Caco-2 (cell line): Measurements from ENCODE around the gene TBC1D2B. TPM values are rescaled to one million over a fixed set of nuclear protein-coding genes. Genes with fewer than 3 reads are reported as not detected.

ENCODE experiments used
- BruUV-seq: library from RNA; stranded (reverse); fragments of 400-500 nt; replicated peaks from 2 replicates; lab custom pipeline; 2021; lab: Mats Ljungman, UMichigan
- CTCF ChIA-PET: fragments of 300-600 bp; sonication (Branson Sonifier 250); formaldehyde crosslinking; loops from one replicate; lab custom pipeline; 2022; ENCODE audit warnings: antibody characterized with exemption; lab: Charles Lee
- POLR2A ChIA-PET: fragments of 300-600 bp; sonication (Branson Sonifier 250); formaldehyde crosslinking; loops from one replicate; lab custom pipeline; 2022; ENCODE audit warnings: antibody characterized with exemption; lab: Charles Lee
- DNase-seq, 2 experiments: peaks; one replicate each; pipeline versions ENCODE4 v3.0.0 to v3.0.0-alpha.2; 2020 to 2022
- H3K27me3 ChIP-seq: replicated peaks from 2 replicates; pipeline ENCODE4 v1.6.0; 2011; ENCODE audit warnings: low read length; ENCODE audit not compliant: control insufficient read depth, insufficient read depth
- H3K36me3 ChIP-seq: 2 replicates; pipeline ENCODE4 v1.5.1; 2011; ENCODE audit warnings: low read length; ENCODE audit not compliant: control insufficient read depth, insufficient read depth
- H3K4me1 ChIP-seq: fragments of 250-450 bp; sonication (Bioruptor Pico); 2 replicates; pipeline ENCODE4 v1.5.1; 2020; ENCODE audit warnings: mild to moderate bottlenecking
- H3K4me3 ChIP-seq: 2 replicates; pipeline ENCODE4 v1.5.1; 2011; ENCODE audit warnings: low read depth, mild to moderate bottlenecking, control low read depth, low read length
- H3K9me3 ChIP-seq: fragments of 250-450 bp; sonication (Bioruptor Pico); 2 replicates; pipeline ENCODE4 v1.5.1; 2020; ENCODE audit warnings: mild to moderate bottlenecking, moderate library complexity
- H3K27ac Mint-ChIP-seq: one replicate; pipeline ENCODE4 v1.8.0; 2022; ENCODE audit warnings: mixed read lengths; ENCODE audit not compliant: unreplicated experiment
- H3K27me3 Mint-ChIP-seq: one replicate; pipeline ENCODE4 v1.8.0; 2022; ENCODE audit warnings: mixed read lengths; ENCODE audit not compliant: insufficient read depth, unreplicated experiment
- H3K36me3 Mint-ChIP-seq: one replicate; pipeline ENCODE4 v1.8.0; 2022; ENCODE audit warnings: mild to moderate bottlenecking, mixed read lengths; ENCODE audit not compliant: insufficient read depth, unreplicated experiment
- H3K4me1 Mint-ChIP-seq: one replicate; pipeline ENCODE4 v1.8.0; 2022; ENCODE audit warnings: low read depth, mixed read lengths; ENCODE audit not compliant: unreplicated experiment
- H3K4me3 Mint-ChIP-seq: one replicate; pipeline ENCODE4 v1.8.0; 2022; ENCODE audit warnings: mild to moderate bottlenecking, moderate library complexity, mixed read lengths; ENCODE audit not compliant: unreplicated experiment
- H3K9me3 Mint-ChIP-seq: one replicate; pipeline ENCODE4 v1.8.0; 2022; ENCODE audit warnings: mixed read lengths; ENCODE audit not compliant: unreplicated experiment
- intact Hi-C: fragments of 100-400 bp; cut with micrococcal nuclease; formaldehyde crosslinking; loops from one replicate; pipeline ENCODE4 v1.10.0; 2022; ENCODE audit not compliant: unreplicated experiment
- total RNA-seq: library from RNA; stranded (reverse); gene quantifications from 2 replicates; pipeline ENCODE4 v1.2.3, GENCODE V29; 2022
- TF ChIP-seq, protein P1 (sequence below), 2 experiments: fragments of 200-600 bp in 1 of 2; IDR thresholded peaks; 1 replicate in 1 of 2; 2 replicates in 1 of 2; pipeline versions ENCODE4 v1.5.1 to v1.8.0; 2011 to 2022; ENCODE audit warnings: antibody characterized with exemption in 1 of 2, control low read depth in 1 of 2, inconsistent platforms in 1 of 2, low read depth in 1 of 2, low read length in 1 of 2, mild to moderate bottlenecking in 1 of 2, moderate library complexity in 1 of 2; ENCODE audit not compliant: insufficient read depth in 1 of 2, severe bottlenecking in 1 of 2, unreplicated experiment in 1 of 2

TBC1D2B gene
- total RNA-seq, 1 experiment from 2014 or later, result 18.3 TPM

GRCh38 chr15:77986891-77987764, 90.4 kb downstream of the TBC1D2B start:
- peaks cover 5% of the 10 kb centered on the region for H3K4me1 Mint-ChIP-seq

DNA sequence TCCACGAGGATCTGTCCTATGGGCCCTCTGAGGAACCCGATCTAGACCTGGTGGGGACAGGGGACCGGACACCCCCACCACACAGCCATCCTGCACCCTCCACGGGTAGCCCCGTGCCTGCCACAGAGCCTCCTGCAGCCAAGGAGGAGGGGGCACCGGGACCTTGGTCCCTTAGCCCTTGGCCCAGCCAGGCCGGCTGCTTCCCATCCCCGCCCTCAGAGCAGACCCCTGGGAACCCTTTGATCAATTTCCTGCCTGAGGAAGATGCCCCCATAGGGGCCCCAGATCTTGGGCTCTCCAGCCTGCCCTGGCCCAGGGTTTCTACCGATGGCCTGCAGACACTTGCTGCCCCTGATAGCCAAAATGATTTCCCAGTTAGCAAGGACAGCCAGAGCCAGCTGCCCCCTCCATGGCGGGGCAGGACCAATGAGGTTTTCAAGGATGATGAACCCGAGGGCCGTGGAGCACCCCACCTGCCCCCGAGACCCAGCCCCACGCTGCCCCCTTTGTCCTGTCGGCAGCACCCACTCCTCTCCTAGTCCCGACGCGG, 91.5 kb downstream of the TBC1D2B start:
- peaks cover 11% of the 10 kb centered on the region for H3K36me3 Mint-ChIP-seq
- BruUV-seq, result no TSS peak
- Histone ChIP-seq H3K4me3 (no peak overlapping the region), H3K9me3 (no peaks in the 10 kb centered on the region), H3K27me3 (no peaks in the 10 kb centered on the region), H3K36me3 (no peaks in the 10 kb centered on the region), H3K4me1 (no peaks in the 10 kb centered on the region)
- no peak overlapping the region for H3K27ac Mint-ChIP-seq
- intact Hi-C loops, result no loop called here
- H3K4me1 Mint-ChIP-seq, result peaks cover 5% of the 10 kb centered on the region
- no peaks in the 10 kb centered on the region for H3K27me3 Mint-ChIP-seq
- DNase-seq, result no peak
- CTCF ChIA-PET, result no interaction called here
- TF ChIP-seq, protein P1, sequence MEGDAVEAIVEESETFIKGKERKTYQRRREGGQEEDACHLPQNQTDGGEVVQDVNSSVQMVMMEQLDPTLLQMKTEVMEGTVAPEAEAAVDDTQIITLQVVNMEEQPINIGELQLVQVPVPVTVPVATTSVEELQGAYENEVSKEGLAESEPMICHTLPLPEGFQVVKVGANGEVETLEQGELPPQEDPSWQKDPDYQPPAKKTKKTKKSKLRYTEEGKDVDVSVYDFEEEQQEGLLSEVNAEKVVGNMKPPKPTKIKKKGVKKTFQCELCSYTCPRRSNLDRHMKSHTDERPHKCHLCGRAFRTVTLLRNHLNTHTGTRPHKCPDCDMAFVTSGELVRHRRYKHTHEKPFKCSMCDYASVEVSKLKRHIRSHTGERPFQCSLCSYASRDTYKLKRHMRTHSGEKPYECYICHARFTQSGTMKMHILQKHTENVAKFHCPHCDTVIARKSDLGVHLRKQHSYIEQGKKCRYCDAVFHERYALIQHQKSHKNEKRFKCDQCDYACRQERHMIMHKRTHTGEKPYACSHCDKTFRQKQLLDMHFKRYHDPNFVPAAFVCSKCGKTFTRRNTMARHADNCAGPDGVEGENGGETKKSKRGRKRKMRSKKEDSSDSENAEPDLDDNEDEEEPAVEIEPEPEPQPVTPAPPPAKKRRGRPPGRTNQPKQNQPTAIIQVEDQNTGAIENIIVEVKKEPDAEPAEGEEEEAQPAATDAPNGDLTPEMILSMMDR (IDR thresholded peaks at IDR 0.05; ENCODE audit: insufficient read depth in 1 of 2, low read depth in 1 of 2, low read length in 1 of 2, severe bottlenecking in 1 of 2, unreplicated experiment in 1 of 2), result no peak
- no peak overlapping the region for H3K4me3 Mint-ChIP-seq
- H3K9me3 Mint-ChIP-seq, result no peaks in the 10 kb centered on the region
- POLR2A ChIA-PET, result no interaction called here

More at GRCh38 chr15:77986891-77987764, 90.4 kb downstream of the TBC1D2B start:
- intact Hi-C loops, result no loop called here
- Histone ChIP-seq H3K36me3 (no peaks in the 10 kb centered on the region), H3K9me3 (no peaks in the 10 kb centered on the region), H3K4me3 (no peak overlapping the region), H3K4me1 (no peaks in the 10 kb centered on the region), H3K27me3 (no peaks in the 10 kb centered on the region)
- Mint-ChIP-seq H3K27ac (no peak overlapping the region), H3K27me3 (no peaks in the 10 kb centered on the region), H3K9me3 (no peaks in the 10 kb centered on the region), H3K4me3 (no peak overlapping the region), H3K36me3 (peaks cover 13% of the 10 kb centered on the region)
- POLR2A ChIA-PET, result interaction anchor here (0.6 kb wide), 1 partner anchor 295 kb away, joined by 9 read pairs; no protein-coding TSS in a partner anchor
- no TSS peak for BruUV-seq
- TF ChIP-seq, protein P1 (IDR thresholded peaks at IDR 0.05; ENCODE audit: insufficient read depth in 1 of 2, low read depth in 1 of 2, low read length in 1 of 2, severe bottlenecking in 1 of 2, unreplicated experiment in 1 of 2), result no peak
- CTCF ChIA-PET, result no interaction called here
- DNase-seq, result no peak

- Histone ChIP-seq H3K27me3 (no peaks in the 10 kb centered on the region), H3K9me3 (no peaks in the 10 kb centered on the region), H3K4me1 (no peaks in the 10 kb centered on the region), H3K4me3 (no peak overlapping the region), H3K36me3 (no peaks in the 10 kb centered on the region)
- Mint-ChIP-seq H3K4me1 (peaks cover 5% of the 10 kb centered on the region), H3K4me3 (no peak overlapping the region), H3K27ac (no peak overlapping the region), H3K9me3 (no peaks in the 10 kb centered on the region), H3K27me3 (no peaks in the 10 kb centered on the region), H3K36me3 (peaks cover 9% of the 10 kb centered on the region)
- intact Hi-C loops, result no loop called here
- TF ChIP-seq, protein P1 (IDR thresholded peaks at IDR 0.05; ENCODE audit: insufficient read depth in 1 of 2, low read depth in 1 of 2, low read length in 1 of 2, severe bottlenecking in 1 of 2, unreplicated experiment in 1 of 2), result no peak
- no TSS peak for BruUV-seq
- DNase-seq, result no peak
- ChIA-PET POLR2A (no interaction called here), CTCF (no interaction called here)
These were observed 92.2 kb downstream of the TBC1D2B start for GRCh38 chr15:77985031-77985930.
